Activated T-cell treated with anti-CD3 and anti-CD28 coated beads for 48 hours (primary cell): ENCODE measurements around the gene NRF1.

ENCODE experiments used
- DNase-seq: peaks from one replicate; pipeline ENCODE4 v3.0.0-alpha.2; 2020; ENCODE audit warnings: low read depth

The NRF1 gene

DNA sequence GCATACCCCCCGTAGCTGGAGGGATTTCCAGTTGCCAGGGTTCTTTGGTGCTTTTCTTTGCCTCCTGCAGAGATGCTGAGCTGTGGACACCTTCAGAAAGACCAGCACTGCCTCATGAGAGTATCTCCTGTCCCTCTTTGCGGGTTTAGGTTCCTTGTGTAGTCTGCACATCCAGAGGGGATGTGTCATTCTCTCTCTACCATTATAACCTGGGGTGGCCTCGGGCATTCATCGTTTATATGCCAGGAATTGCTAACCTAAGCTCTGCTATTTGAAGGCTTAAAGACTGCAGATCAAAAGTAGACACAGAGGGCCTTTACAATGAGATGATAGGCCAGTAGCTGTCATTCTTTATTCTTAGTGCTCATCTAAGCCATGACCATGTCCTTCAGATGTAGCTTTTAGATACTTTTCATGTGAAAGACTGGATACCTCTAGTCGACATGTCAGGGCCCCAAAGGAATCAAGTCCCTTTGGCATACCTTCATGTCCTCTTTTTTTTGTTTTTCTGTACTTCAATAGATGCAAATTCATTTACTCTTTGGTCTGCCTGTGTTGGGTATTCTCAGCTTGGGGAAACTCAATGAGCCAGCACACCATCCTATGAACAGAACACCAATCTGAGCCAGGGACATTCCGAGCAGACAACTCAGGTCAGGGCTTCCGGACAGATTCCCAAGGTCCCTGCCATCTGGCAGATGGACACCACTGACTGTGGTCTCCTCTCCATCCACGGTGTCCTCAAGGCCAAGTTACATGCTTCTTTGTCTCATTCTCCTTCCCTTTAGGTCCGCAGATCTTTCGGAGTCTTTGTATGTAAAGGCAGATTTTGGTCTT is 129.3 kb downstream of the NRF1 start:
- DNase-seq: no peak

- no peak for DNase-seq
Observed at GRCh38 chr7:129741743-129742213, 130.3 kb downstream of the NRF1 start.

DNA sequence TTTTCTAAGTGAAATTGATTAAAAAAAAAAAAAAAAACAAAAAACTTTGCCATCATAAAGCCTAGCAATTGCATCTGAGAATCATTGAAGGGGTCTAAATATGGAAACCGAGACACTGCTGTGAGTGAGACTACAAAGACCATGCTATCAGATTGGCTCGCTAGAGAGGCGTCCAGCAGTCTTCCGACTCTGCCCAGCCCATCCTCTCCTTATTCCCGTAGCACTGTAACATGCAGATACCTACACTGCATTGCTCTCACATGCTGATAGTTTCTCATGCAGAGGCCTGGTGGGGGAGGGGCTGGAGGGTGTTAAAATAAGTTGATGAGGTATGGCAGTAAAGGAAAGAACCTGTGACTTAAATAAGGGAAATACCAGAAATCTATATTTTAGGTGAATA is 130.7 kb downstream of the NRF1 start:
- DNase-seq: no peak

- DNase-seq: no peak
Observed at GRCh38 chr7:129746857-129747529, 135.5 kb downstream of the NRF1 start.

- DNase-seq: no peak
Observed at GRCh38 chr7:129748356-129749109, 137.0 kb downstream of the NRF1 start.

- DNase-seq: no peak
Observed at GRCh38 chr7:129750091-129750490, 138.6 kb downstream of the NRF1 start.

DNA sequence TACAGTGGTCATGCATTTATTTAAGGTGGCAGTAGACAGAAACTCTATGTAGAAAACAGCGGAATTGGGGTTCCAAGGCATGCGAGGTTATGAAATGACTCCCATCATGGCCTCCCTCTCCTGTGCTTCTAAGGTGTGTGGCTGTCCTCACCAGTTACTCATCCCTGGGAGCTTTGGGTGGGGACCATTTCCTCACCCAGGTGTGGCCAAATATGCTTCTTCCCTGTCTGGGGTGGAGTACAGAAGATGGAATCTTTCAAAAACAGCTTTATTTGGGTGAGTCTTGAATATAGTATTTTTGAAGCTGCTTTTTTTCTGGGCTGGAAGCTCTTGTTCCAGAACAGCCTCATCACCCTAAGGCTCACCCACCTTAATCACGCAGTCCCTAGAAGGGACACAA is 139.0 kb downstream of the NRF1 start:
- DNase-seq: no peak

- no peak for DNase-seq
Observed at GRCh38 chr7:129751916-129752315, 140.4 kb downstream of the NRF1 start.

GRCh38 chr7:129752760-129753159 is 141.2 kb downstream of the NRF1 start:
- no peak for DNase-seq

DNA sequence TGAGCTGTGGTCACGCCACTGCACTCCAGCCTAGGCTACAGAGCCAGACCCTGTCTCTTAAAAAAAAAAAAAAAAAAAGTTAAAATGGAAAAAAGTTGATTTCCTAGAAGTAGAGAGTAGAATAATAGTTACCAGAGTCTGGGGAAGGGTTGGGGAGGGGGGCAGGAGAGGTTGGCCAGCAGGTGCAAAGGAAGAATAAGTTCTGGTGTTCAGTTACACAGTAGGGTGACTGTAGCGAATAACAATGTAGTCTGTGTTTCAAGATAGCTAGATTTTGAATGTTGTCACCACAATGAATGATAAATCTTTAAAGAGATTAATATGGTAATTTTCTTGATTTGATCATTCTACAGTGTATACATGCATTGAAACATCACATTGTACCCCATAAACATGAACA is 142.9 kb downstream of the NRF1 start:
- DNase-seq: no peak

- DNase-seq: no peak
Observed at GRCh38 chr7:129757991-129758390, 146.5 kb downstream of the NRF1 start.

DNA sequence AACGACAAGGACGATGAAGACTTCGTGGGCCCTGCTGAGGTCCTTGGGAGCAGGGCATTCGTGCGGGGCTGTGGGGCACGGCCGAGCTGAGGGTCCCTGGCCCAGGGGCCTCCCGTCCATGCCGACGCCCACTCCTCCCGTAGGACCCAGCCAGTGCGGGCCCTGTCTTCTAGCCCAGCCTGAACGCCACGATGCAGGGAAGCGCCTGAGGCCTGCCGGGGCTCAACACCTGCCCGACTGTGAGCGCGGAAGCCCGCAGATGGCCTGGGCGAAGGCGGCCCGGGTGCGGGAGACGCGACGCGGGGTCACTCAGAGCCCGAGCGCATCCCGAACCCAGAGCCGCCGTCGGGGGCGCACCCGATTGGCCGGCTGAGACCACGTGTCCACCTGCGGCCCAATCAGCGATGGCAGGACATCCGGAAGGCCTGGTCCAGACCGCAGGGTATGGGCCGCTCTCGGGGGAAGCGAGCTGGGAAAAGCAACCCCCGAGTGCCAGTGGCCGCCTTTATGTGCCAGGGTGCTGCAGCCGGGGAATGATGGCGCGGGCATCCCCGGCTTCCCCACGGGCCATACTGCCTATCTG is 151.0 kb downstream of the NRF1 start:
- no peak for DNase-seq

- DNase-seq: no peak
Observed at GRCh38 chr7:129764247-129765084, 152.9 kb downstream of the NRF1 start.

DNA sequence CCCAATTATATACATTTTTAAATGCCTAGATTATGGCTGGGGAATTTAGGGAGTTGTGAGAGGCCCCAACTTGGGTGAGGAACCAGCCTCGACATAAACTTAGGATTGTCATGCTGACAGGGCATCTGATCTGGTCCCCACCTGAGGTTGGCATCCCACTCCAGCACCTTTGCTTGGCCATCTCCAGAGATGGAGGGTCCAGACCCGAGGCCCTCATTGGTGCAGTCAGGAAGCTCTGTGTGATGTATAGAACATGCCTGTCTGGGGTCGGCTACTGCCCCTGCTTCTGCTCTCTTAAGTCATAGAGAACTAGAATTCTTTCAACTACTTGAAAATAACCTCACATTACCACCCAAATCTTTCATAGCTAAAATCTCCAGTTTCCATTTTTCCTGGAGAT is 153.8 kb downstream of the NRF1 start:
- DNase-seq: no peak

DNA sequence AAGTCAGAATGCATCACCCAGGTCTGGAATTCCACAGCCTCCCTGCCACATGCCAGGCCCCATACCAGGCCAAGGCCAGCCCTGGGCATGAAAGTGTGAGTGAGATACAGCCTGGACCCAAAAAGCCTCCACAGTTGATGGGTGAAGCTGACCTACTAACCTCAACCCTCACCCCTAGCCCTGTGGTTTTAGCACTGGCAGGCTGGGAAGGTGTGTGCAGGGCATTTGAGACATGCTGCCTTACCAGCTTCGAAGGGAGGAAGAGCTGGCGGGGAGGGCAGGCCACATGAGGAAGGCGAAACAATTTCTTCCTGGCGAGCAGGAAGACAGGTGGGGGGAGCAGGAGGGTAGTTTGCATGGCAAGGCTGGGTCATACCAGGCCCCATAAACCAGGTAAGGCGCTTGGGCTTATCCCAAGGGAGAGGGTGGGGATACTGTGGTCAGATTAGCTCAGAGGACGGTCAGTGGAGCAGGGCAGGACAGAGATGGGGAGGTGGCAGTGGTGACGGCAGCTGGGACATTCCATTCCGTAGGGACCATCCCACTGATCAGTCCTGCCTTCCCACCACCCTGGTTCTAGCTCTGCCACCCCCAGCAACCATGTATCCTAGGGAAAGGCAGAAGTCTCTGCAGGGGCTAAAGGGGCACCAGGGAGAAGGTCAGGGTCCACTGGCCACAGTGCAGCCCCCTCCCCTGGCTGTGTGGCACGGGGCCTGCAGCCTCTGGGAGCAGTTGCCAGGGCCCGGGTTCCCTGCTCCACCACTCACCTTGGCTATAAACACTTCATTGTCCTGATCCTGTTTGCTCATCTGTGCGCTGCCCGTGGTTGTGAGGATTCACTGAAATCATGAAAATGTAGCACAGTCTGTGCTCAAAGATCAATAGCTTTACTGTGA is 155.8 kb downstream of the NRF1 start:
- no peak for DNase-seq

- DNase-seq: no peak
Observed at GRCh38 chr7:129768614-129769399, 157.3 kb downstream of the NRF1 start.

- no peak for DNase-seq
Observed at GRCh38 chr7:129769400-129769774, 157.9 kb downstream of the NRF1 start.

DNA sequence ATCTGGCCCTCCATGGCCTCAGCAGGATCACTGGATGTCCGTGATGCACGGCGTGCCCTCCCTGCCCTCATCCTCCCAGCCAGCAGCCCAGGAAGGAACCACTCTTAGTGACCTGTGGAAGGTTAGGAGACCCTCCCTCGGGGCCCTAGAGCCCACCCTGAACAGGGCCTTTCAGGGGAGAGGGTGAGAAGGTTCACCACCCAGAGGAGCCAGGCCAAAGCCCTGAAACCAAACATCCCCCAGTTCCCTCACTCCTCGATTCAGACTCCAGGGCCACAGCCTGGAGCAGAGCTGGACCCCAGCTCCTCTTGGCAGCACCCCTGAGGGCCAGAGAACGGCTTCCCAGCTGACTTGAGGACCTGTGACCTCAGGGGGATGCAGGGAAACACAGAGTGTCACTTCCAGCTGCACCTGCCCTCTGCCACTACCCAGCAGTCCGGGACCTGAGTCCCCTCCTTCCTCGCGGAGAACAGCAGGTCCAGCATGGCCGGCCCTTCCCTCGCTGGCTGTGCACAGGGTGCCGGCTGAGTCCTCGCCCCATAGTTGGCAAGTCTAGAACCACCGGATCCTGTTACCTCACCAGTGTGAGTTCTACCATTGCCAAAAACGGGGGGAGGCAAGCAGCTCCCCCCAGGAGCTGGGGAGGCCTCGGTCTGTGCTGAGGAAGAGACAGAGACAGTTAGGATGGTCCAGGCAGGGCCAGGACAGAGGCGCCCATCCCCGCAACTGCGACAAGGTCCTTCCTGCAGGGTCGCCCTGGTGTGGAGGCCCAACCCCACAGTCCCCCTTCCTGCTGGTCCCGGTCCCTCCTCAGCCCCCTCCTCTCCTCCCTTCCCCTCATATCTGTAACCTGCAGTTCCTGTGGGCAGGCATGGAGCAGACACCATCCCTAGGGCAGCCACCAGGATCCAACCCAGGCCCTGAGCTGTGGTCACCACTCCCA is 158.6 kb downstream of the NRF1 start:
- DNase-seq: no peak
